PC-9 (cell line): ENCODE results near the gene TRPM1. TPM values are rescaled to one million over a fixed set of nuclear protein-coding genes. Genes with fewer than 3 reads are reported as not detected.

Experiments used
- BruUV-seq: library from RNA; stranded (reverse); fragments of 400-500 nt; replicated peaks from 2 replicates; lab custom pipeline; 2021; lab: Mats Ljungman, UMichigan
- CTCF ChIA-PET: fragments of 300-600 bp; sonication (Branson Sonifier 250); formaldehyde crosslinking; loops from one replicate; lab custom pipeline; 2022; ENCODE audit warnings: antibody characterized with exemption; lab: Charles Lee
- POLR2A ChIA-PET: fragments of 300-600 bp; sonication (Branson Sonifier 250); formaldehyde crosslinking; loops from one replicate; lab custom pipeline; 2022; ENCODE audit warnings: antibody characterized with exemption; ENCODE audit not compliant: unreplicated experiment; lab: Charles Lee
- DNase-seq, 2 experiments: peaks; one replicate each; pipeline versions ENCODE4 v3.0.0 to v3.0.0-alpha.2; 2015 to 2022; ENCODE audit warnings: mixed read lengths in 1 of 2
- H2AFZ ChIP-seq: fragments of 200-600 bp; sonication (generic); 2 replicates; pipeline ENCODE4 v1.8.1; 2017; ENCODE audit warnings: antibody characterized with exemption
- H3F3A ChIP-seq: fragments of 200-600 bp; sonication (generic); 2 replicates; pipeline ENCODE4 v1.8.1; 2017; ENCODE audit warnings: antibody characterized with exemption, mild to moderate bottlenecking, low read depth; ENCODE audit not compliant: insufficient read depth
- H3K27ac ChIP-seq: fragments of 200-600 bp; sonication (generic); 2 replicates; pipeline ENCODE4 v1.6.1; 2016; ENCODE audit warnings: mixed run types
- H3K27me3 ChIP-seq: fragments of 200-600 bp; sonication (generic); 2 replicates; pipeline ENCODE4 v1.6.1; 2016; ENCODE audit warnings: low read depth, mixed run types; ENCODE audit not compliant: insufficient read depth
- H3K36me3 ChIP-seq: fragments of 200-600 bp; sonication (generic); 2 replicates; pipeline ENCODE4 v1.6.1; 2016; ENCODE audit warnings: low read depth, mixed run types
- H3K4me1 ChIP-seq: fragments of 200-600 bp; sonication (generic); replicated peaks from 2 replicates; pipeline ENCODE4 v1.6.1; 2016; ENCODE audit warnings: mixed run types; ENCODE audit not compliant: insufficient read depth
- H3K4me2 ChIP-seq: fragments of 200-600 bp; sonication (generic); 2 replicates; pipeline ENCODE4 v1.6.1; 2017; ENCODE audit warnings: mixed run types
- H3K4me3 ChIP-seq: fragments of 200-600 bp; sonication (generic); 2 replicates; pipeline ENCODE4 v1.6.1; 2016; ENCODE audit warnings: mixed run types
- H3K79me2 ChIP-seq: fragments of 200-600 bp; sonication (generic); 2 replicates; pipeline ENCODE4 v1.6.1; 2017; ENCODE audit warnings: low read depth, mixed run types
- H3K9me2 ChIP-seq: fragments of 200-600 bp; sonication (generic); 2 replicates; pipeline ENCODE4 v1.8.1; 2017; ENCODE audit warnings: mild to moderate bottlenecking; ENCODE audit not compliant: insufficient read depth
- H3K9me3 ChIP-seq: fragments of 200-600 bp; sonication (generic); 2 replicates; pipeline ENCODE4 v1.8.1; 2016; ENCODE audit warnings: low read depth; ENCODE audit not compliant: insufficient read depth
- H4K20me1 ChIP-seq: fragments of 200-600 bp; sonication (generic); 2 replicates; pipeline ENCODE4 v1.8.1; 2017; ENCODE audit not compliant: insufficient read depth
- CTCF ChIP-seq: fragments of 200-600 bp; sonication (generic); conservative IDR thresholded peaks from 2 replicates; pipeline ENCODE4 v1.6.1; 2017; ENCODE audit warnings: mixed run types, antibody characterized with exemption, mild to moderate bottlenecking, moderate library complexity
- EZH2 ChIP-seq: fragments of 200-600 bp; sonication (generic); IDR thresholded peaks from 2 replicates; pipeline ENCODE4 v1.8.0; 2017; ENCODE audit warnings: antibody characterized with exemption, low read depth
- intact Hi-C: fragments of 100-400 bp; cut with micrococcal nuclease; formaldehyde crosslinking; loops from one replicate; pipeline ENCODE4 v1.10.0; 2022; ENCODE audit not compliant: unreplicated experiment
- total RNA-seq: library from RNA; stranded (reverse); gene quantifications from 2 replicates; pipeline ENCODE4 v1.2.3, GENCODE V29; 2021

Gene TRPM1
- total RNA-seq, 1 experiment from 2014 or later, result not detected

GRCh38 chr15:30974112-30974511 is 127.4 kb downstream of the TRPM1 start:
- H3K27me3 ChIP-seq, result no peaks in the 10 kb centered on the region
- no peak overlapping the region for H3K27ac ChIP-seq
- H3F3A ChIP-seq, result no peaks in the 10 kb centered on the region
- no peak for TF ChIP-seq EZH2
- TF ChIP-seq CTCF, result no peak
- no peaks in the 10 kb centered on the region for H4K20me1 ChIP-seq
- H3K9me2 ChIP-seq, result no peaks in the 10 kb centered on the region
- no peaks in the 10 kb centered on the region for H3K9me3 ChIP-seq
- no peak for DNase-seq
- ChIA-PET POLR2A (no interaction called here), CTCF (no interaction called here)
- no peak overlapping the region for H3K4me3 ChIP-seq
- H3K4me1 ChIP-seq, result no peaks in the 10 kb centered on the region
- no peak overlapping the region for H3K4me2 ChIP-seq
- no TSS peak for BruUV-seq
- intact Hi-C loops, result no loop called here
- H3K79me2 ChIP-seq, result no peaks in the 10 kb centered on the region
- no peaks in the 10 kb centered on the region for H3K36me3 ChIP-seq
- no peak overlapping the region for H2AFZ ChIP-seq

GRCh38 chr15:30973379-30973778 is 128.1 kb downstream of the TRPM1 start:
- Histone ChIP-seq H3K4me2 (no peak overlapping the region), H3K79me2 (no peaks in the 10 kb centered on the region), H2AFZ (no peak overlapping the region), H3K4me1 (no peaks in the 10 kb centered on the region), H4K20me1 (no peaks in the 10 kb centered on the region), H3K27me3 (no peaks in the 10 kb centered on the region), H3K36me3 (no peaks in the 10 kb centered on the region), H3K9me3 (no peaks in the 10 kb centered on the region), H3K4me3 (no peak overlapping the region), H3K27ac (no peak overlapping the region), H3F3A (no peaks in the 10 kb centered on the region), H3K9me2 (no peaks in the 10 kb centered on the region)
- ChIA-PET POLR2A (no interaction called here), CTCF (no interaction called here)
- intact Hi-C loops, result no loop called here
- DNase-seq, result no peak
- TF ChIP-seq CTCF, result no peak
- no peak for TF ChIP-seq EZH2
- BruUV-seq, result no TSS peak

DNA sequence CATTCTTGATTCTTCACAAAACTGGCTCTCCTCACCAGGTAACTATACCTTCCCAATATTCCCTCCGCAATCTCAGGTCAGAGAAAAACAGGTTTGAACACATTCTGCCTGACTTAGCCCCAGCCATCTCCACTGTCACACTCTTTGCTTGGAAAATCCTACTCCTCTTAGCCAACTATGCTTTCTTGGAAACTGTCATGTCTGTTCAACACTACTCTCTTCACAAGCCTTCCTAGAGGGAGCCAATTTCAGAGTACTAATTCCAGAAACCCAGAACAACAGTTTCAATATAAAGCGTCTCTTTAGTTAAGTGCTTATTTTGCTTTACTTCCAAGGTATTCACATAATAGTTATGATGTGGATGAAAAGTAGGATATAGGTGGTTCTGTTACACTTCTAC is 131.8 kb downstream of the TRPM1 start:
- H3K27me3 ChIP-seq, result no peaks in the 10 kb centered on the region
- DNase-seq, result no peak
- no peaks in the 10 kb centered on the region for H3K79me2 ChIP-seq
- no peaks in the 10 kb centered on the region for H3K4me1 ChIP-seq
- H3K4me3 ChIP-seq, result no peak overlapping the region
- no peaks in the 10 kb centered on the region for H3F3A ChIP-seq
- no peaks in the 10 kb centered on the region for H3K36me3 ChIP-seq
- H4K20me1 ChIP-seq, result no peaks in the 10 kb centered on the region
- H3K9me3 ChIP-seq, result no peaks in the 10 kb centered on the region
- no peak overlapping the region for H3K4me2 ChIP-seq
- BruUV-seq, result no TSS peak
- TF ChIP-seq EZH2, result no peak
- TF ChIP-seq CTCF, result no peak
- intact Hi-C loops, result no loop called here
- H3K9me2 ChIP-seq, result no peaks in the 10 kb centered on the region
- no peak overlapping the region for H3K27ac ChIP-seq
- CTCF ChIA-PET, result no interaction called here
- POLR2A ChIA-PET, result no interaction called here
- H2AFZ ChIP-seq, result no peak overlapping the region
